A549 (cell line): Measurements from ENCODE around the gene F12. TPM values are rescaled to one million over a fixed set of nuclear protein-coding genes. Genes with fewer than 3 reads are reported as not detected.

Experiments
- ATAC-seq, 2 experiments: fragments of 200-7000 bp in 1 of 2; fragments of >200 bp in 1 of 2; cut with Nextera tagmentation in 1 of 2; cut with Tn5 transposase in 1 of 2; 3 replicates each; pipeline versions ENCODE4 v1.8.0 to v1.9.1; 2018 to 2020; ENCODE audit warnings: mild to moderate bottlenecking in 1 of 2, moderate library complexity in 1 of 2
- CTCF ChIA-PET: fragments of 300-600 bp; sonication (Branson Sonifier 250); formaldehyde crosslinking; extraction: SDS; loops from one replicate; lab custom pipeline; 2021; ENCODE audit warnings: antibody characterized with exemption, inconsistent platforms; lab: Yijun Ruan, JAX
- POLR2A ChIA-PET: fragments of 350-600 bp; formaldehyde crosslinking; extraction: SDS; loops from one replicate; lab custom pipeline; 2021; ENCODE audit warnings: antibody characterized with exemption, inconsistent platforms; lab: Yijun Ruan, JAX
- DNase-seq, 2 experiments: peaks; one replicate each; pipeline versions ENCODE4 v3.0.0 to v3.0.0-alpha.2; 2011 to 2016; ENCODE audit warnings: low read depth in 1 of 2, low spot score in 1 of 2
- FAIRE-seq: peaks from 2 replicates; lab custom pipeline; 2011; peaks lifted over from hg19 to GRCh38; lab: Jason Lieb, UNC
- H3K27ac ChIP-seq, 2 experiments: fragments of >200 bp; sonication (Bioruptor Twin); formaldehyde crosslinking; 3 replicates each; pipeline ENCODE4 v1.5.1; 2016 to 2017
- H3K4me1 ChIP-seq: fragments of >200 bp; sonication (Bioruptor Twin); formaldehyde crosslinking; 3 replicates; pipeline ENCODE4 v1.6.1; 2016
- H3K4me2 ChIP-seq: fragments of >200 bp; sonication (Bioruptor Twin); formaldehyde crosslinking; 3 replicates; pipeline ENCODE4 v1.6.1; 2016
- H3K4me3 ChIP-seq: fragments of >200 bp; sonication (Bioruptor Twin); formaldehyde crosslinking; 3 replicates; pipeline ENCODE4 v1.5.1; 2016
- H3K9me3 ChIP-seq: fragments of >200 bp; sonication (Bioruptor Twin); formaldehyde crosslinking; 3 replicates; pipeline ENCODE4 v1.6.1; 2016
- CBX8 ChIP-seq: fragments of 200-600 bp; sonication (generic); IDR thresholded peaks from 2 replicates; pipeline ENCODE4 v1.6.1; 2016
- CHD4 ChIP-seq: fragments of 200-600 bp; sonication (generic); IDR thresholded peaks from 2 replicates; pipeline ENCODE4 v1.6.1; 2016; ENCODE audit warnings: antibody characterized with exemption, mild to moderate bottlenecking, borderline replicate concordance
- ESRRA ChIP-seq: fragments of 150-350 bp; IDR thresholded peaks from 2 replicates; pipeline ENCODE4 v1.6.1; 2014; ENCODE audit warnings: mild to moderate bottlenecking, low read length, borderline replicate concordance
- FOSB ChIP-seq: fragments of 250-450 bp; sonication (Bioruptor Pico); IDR thresholded peaks from 2 replicates; pipeline ENCODE4 v1.5.0; 2020; ENCODE audit warnings: mild to moderate bottlenecking, moderate library complexity
- FOXS1 ChIP-seq: fragments of 250-450 bp; sonication (Bioruptor Pico); IDR thresholded peaks from 2 replicates; pipeline ENCODE4 v1.5.0; 2020; ENCODE audit warnings: mild to moderate bottlenecking, moderate library complexity
- GATA3 ChIP-seq: IDR thresholded peaks from 2 replicates; pipeline ENCODE4 v1.6.1; 2012; ENCODE audit warnings: borderline replicate concordance
- HOXB5 ChIP-seq: fragments of 250-450 bp; sonication (Bioruptor Pico); IDR thresholded peaks from 2 replicates; pipeline ENCODE4 v1.5.0; 2020; ENCODE audit warnings: mild to moderate bottlenecking, moderate library complexity
- JUNB ChIP-seq: fragments of >200 bp; sonication (Bioruptor Twin); formaldehyde crosslinking; IDR thresholded peaks from 2 replicates; pipeline ENCODE4 v1.6.1; 2016
- KDM1A ChIP-seq: fragments of 200-600 bp; sonication (generic); IDR thresholded peaks from 2 replicates; pipeline ENCODE4 v1.6.1; 2016; ENCODE audit warnings: low read depth, mild to moderate bottlenecking
- MAFK ChIP-seq: fragments of 450-650 bp; IDR thresholded peaks from 2 replicates; pipeline ENCODE4 v1.6.1; 2014; ENCODE audit not compliant: partially characterized antibody
- RAD21 ChIP-seq, 2 experiments: fragments of >200 bp in 1 of 2; sonication (Bioruptor Twin) in 1 of 2; formaldehyde crosslinking in 1 of 2; IDR thresholded peaks in 1 of 2; conservative IDR thresholded peaks in 1 of 2; 2 replicates in 1 of 2; 3 replicates in 1 of 2; pipeline ENCODE4 v1.6.1; 2012 to 2018; ENCODE audit warnings: inconsistent platforms in 1 of 2
- RFX5 ChIP-seq: fragments of 450-650 bp; IDR thresholded peaks from 2 replicates; pipeline ENCODE4 v1.7.1; 2014; ENCODE audit warnings: antibody characterized with exemption, mild to moderate bottlenecking, moderate library complexity
- RNF2 ChIP-seq: fragments of 200-600 bp; sonication (generic); IDR thresholded peaks from 2 replicates; pipeline ENCODE4 v1.6.1; 2016; ENCODE audit warnings: low read depth, mild to moderate bottlenecking, antibody characterized with exemption, moderate library complexity, borderline replicate concordance
- SREBF2 ChIP-seq: fragments of 450-650 bp; IDR thresholded peaks from 2 replicates; pipeline ENCODE4 v1.6.1; 2014; ENCODE audit warnings: mild to moderate bottlenecking, moderate library complexity
- ZC3H11A ChIP-seq: fragments of 450-650 bp; IDR thresholded peaks from 2 replicates; pipeline ENCODE4 v1.6.1; 2014; ENCODE audit warnings: antibody characterized with exemption, mild to moderate bottlenecking
- ZSCAN20 ChIP-seq: fragments of 250-450 bp; sonication (Bioruptor Pico); IDR thresholded peaks from 2 replicates; pipeline ENCODE4 v1.8.0; 2022; ENCODE audit warnings: mild to moderate bottlenecking, moderate library complexity
- WGBS: methylation state at CpG from one replicate; pipeline ENCODE4 v1.1.6; 2017; ENCODE audit errors: missing lambda C conversion rate; 5-methylcytosine and 5-hydroxymethylcytosine counted together
- polyA plus RNA-seq, 4 experiments: library from polyadenylated mRNA; depleted of rRNA in 3 of 4; stranded (reverse); fragments of >200 nt; fragmentation: RNase III in 1 of 4; extraction: RNeasy Plus Mini Kit Qiagen cat#74134 plus additional on column Dnase treatment in 1 of 4; gene quantifications; 2 replicates in 3 of 4; 3 replicates in 1 of 4; pipeline ENCODE4 v1.2.3, GENCODE V29; 2011 to 2017
- TF ChIP-seq, protein P1 (sequence below): IDR thresholded peaks from 2 replicates; pipeline ENCODE4 v1.6.1; 2012
- TF ChIP-seq, protein P2 (sequence below): fragments of >200 bp; sonication (Bioruptor Twin); formaldehyde crosslinking; IDR thresholded peaks from 2 replicates; pipeline ENCODE4 v1.6.1; 2016

F12 gene
- polyA plus RNA-seq, 2 of the 4 experiments (the other 2 are of a cell fraction), result 5.3 to 14.3 TPM

DNA sequence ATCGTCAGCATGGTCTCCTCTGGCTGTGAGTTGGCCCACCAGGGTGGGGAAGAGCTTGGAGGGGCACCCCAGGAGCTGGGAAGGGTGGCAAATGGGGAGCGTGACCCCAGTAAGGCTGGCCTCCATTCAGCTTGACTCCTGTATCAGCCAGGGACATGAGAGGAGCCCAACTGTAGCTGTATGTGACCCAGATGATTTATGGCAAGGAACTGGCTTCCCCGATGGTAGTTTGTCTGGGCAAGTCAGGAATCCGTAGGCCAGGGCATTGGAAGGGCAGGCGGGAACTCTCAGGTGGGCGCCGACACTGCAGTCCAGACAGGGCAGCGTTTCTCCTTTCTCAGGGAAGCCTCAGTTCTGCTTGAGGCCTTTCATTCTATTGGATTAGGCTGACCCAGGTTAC lies 22.8 kb downstream of the F12 start:
- no peak overlapping the region for H3K4me3 ChIP-seq
- FAIRE-seq (no peak), DNase-seq (no peak), ATAC-seq (no peak)
- no peak overlapping the region for H3K27ac ChIP-seq
- H3K4me1 ChIP-seq, result peaks cover 18% of the 10 kb centered on the region
- ChIA-PET CTCF (interaction anchor here (0.7 to 43.1 kb wide), 5 partner anchors 7 to 67 kb away, joined by 3 to 1107 read pairs (median 359); partner anchors contain the start of genes F12, PFN3, PRR7 and SLC34A1), POLR2A (no interaction called here)
- WGBS, result 88% methylated on average over 8 of the region's 8 CpGs
- no peaks in the 10 kb centered on the region for H3K9me3 ChIP-seq
- TF ChIP-seq KDM1A (no peak), CBX8 (no peak), ZC3H11A (no peak), FOXS1 (no peak), HOXB5 (no peak), GATA3 (no peak), SREBF2 (no peak), ESRRA (no peak), RNF2 (no peak)
- H3K4me2 ChIP-seq, result no peak overlapping the region

- no peak for ATAC-seq
Observed at GRCh38 chr5:177385720-177386119, 23.6 kb downstream of the F12 start.

GRCh38 chr5:177384134-177384533 lies 25.2 kb downstream of the F12 start, which contains the start of gene SLC34A1:
Gene SLC34A1 (plus strand): TSS chr5:177384434. CDS start chr5:177385742, 1,308 bp downstream.
- no peak for FAIRE-seq
- Histone ChIP-seq H3K9me3 (no peaks in the 10 kb centered on the region), H3K27ac (peak within 1 kb of the TSS in 1 of 2 experiments; percentile 1; a peak in 1 of 6 replicates), H3K4me1 (peaks cover 18% of the 10 kb centered on the region), H3K4me3 (no peak within 1 kb of the TSS), H3K4me2 (no peak within 1 kb of the TSS)
- CTCF ChIA-PET, result interaction anchor here (0.8 to 43.1 kb wide), 7 partner anchors 5 to 270 kb away, joined by 4 to 1107 read pairs (median 11); partner anchors contain the start of genes F12, PFN3, PRR7 and SLC34A1
- no peak for TF ChIP-seq CHD4
- TF ChIP-seq ZSCAN20, result no peak
- no peak for TF ChIP-seq RFX5
- no peak for TF ChIP-seq FOXS1
- POLR2A ChIA-PET, result no interaction called here
- ATAC-seq, result no peak
- 67% methylated on average over 4 of the region's 4 CpGs for WGBS
- no peak for DNase-seq

More at GRCh38 chr5:177385720-177386119, 23.6 kb downstream of the F12 start:
- CTCF ChIA-PET, result interaction anchor here (0.6 to 43.1 kb wide), 4 partner anchors 6 to 226 kb away, joined by 3 to 1107 read pairs (median 733); partner anchors contain the start of genes F12, PFN3, PRR7 and SLC34A1
- WGBS, result 70% methylated on average over 7 of the region's 11 CpGs
- peaks cover 18% of the 10 kb centered on the region for H3K4me1 ChIP-seq
- DNase-seq, result no peak
- TF ChIP-seq ZSCAN20, result no peak
- TF ChIP-seq MAFK, result no peak
- TF ChIP-seq CHD4, result no peak
- TF ChIP-seq, protein P1, sequence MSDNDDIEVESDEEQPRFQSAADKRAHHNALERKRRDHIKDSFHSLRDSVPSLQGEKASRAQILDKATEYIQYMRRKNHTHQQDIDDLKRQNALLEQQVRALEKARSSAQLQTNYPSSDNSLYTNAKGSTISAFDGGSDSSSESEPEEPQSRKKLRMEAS, result no peak
- TF ChIP-seq JUNB, result no peak
- no peak overlapping the region for H3K27ac ChIP-seq
- FAIRE-seq, result no peak
- POLR2A ChIA-PET, result interaction anchor here (1.0 kb wide), 1 partner anchor 15 kb away, joined by 5 read pairs; no protein-coding TSS in a partner anchor
- no peak overlapping the region for H3K4me2 ChIP-seq
- H3K9me3 ChIP-seq, result no peaks in the 10 kb centered on the region
- no peak overlapping the region for H3K4me3 ChIP-seq

GRCh38 chr5:177383181-177383580 lies 26.2 kb downstream of the F12 start:
- TF ChIP-seq RAD21 (conservative IDR thresholded peaks at IDR 0.05 in 1 of 2, IDR thresholded peaks at IDR 0.05 in 1 of 2), result no peak
- TF ChIP-seq FOSB (CRISPR knock-in tag), result no peak
- TF ChIP-seq CBX8, result no peak
- TF ChIP-seq, protein P2, sequence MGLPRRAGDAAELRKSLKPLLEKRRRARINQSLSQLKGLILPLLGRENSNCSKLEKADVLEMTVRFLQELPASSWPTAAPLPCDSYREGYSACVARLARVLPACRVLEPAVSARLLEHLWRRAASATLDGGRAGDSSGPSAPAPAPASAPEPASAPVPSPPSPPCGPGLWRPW, result no peak
- TF ChIP-seq, all 56 proteins: peak for 0
- H3K4me2 ChIP-seq, result no peak overlapping the region
- 83% methylated on average over 9 of the region's 9 CpGs for WGBS
- no peak overlapping the region for H3K4me3 ChIP-seq
- no peak for DNase-seq
- H3K9me3 ChIP-seq, result no peaks in the 10 kb centered on the region
- no peak overlapping the region; a peak in 1 of 6 replicates for H3K27ac ChIP-seq
- CTCF ChIA-PET, result interaction anchor here (1.1 to 43.1 kb wide), 7 partner anchors 4 to 269 kb away, joined by 4 to 1107 read pairs (median 11); partner anchors contain the start of genes F12, PFN3, PRR7 and SLC34A1
- H3K4me1 ChIP-seq, result peaks cover 21% of the 10 kb centered on the region
- no peak for ATAC-seq
- FAIRE-seq, result no peak
- POLR2A ChIA-PET, result no interaction called here
